ENCODE data around the gene PPP1R14D. TPM values are rescaled to one million over a fixed set of nuclear protein-coding genes. Genes with fewer than 3 reads are reported as not detected.

PPP1R14D gene
- total RNA-seq, 1 experiment from 2014 or later = not detected

Other genes with a start within 250 kb of the PPP1R14D start
- 18.3 and 18.8 TPM in 2 replicates for gene KNL1, start 234.5 kb downstream of the PPP1R14D start, total RNA-seq (2014; rRNA removed; shearing (Covaris generic))
- 8.5 and 13.5 TPM in 2 replicates for gene RAD51, start 133.5 kb downstream of the PPP1R14D start, total RNA-seq (2014; rRNA removed; shearing (Covaris generic))
- 10.1 and 10.4 TPM in 2 replicates for gene RMDN3, start 73.5 kb downstream of the PPP1R14D start, total RNA-seq (2014; rRNA removed; shearing (Covaris generic))
- gene GCHFR, start 64.6 kb downstream of the PPP1R14D start, total RNA-seq (2014; rRNA removed; shearing (Covaris generic)) = 43.2 and 49.0 TPM in 2 replicates
- 0.45 TPM in 1 of 2 replicates, not detected in the other for gene C15orf62, start 58.7 kb downstream of the PPP1R14D start, total RNA-seq (2014; rRNA removed; shearing (Covaris generic))
- gene ZFYVE19, start 21.6 kb downstream of the PPP1R14D start, total RNA-seq (2014; rRNA removed; shearing (Covaris generic)) = 29.4 and 32.2 TPM in 2 replicates
- 50.4 and 60.5 TPM in 2 replicates for gene DNAJC17, start 21.2 kb downstream of the PPP1R14D start, total RNA-seq (2014; rRNA removed; shearing (Covaris generic))
- gene SPINT1, start 15.3 kb upstream of the PPP1R14D start, total RNA-seq (2014; rRNA removed; shearing (Covaris generic)) = 0.02 TPM in 1 of 2 replicates, not detected in the other
- 0.41 TPM in 1 of 2 replicates, not detected in the other for gene RHOV, start 45.5 kb upstream of the PPP1R14D start, total RNA-seq (2014; rRNA removed; shearing (Covaris generic))
- gene VPS18, start 65.7 kb upstream of the PPP1R14D start, total RNA-seq (2014; rRNA removed; shearing (Covaris generic)) = 13.3 and 18.5 TPM in 2 replicates
- gene DLL4, start 100.6 kb upstream of the PPP1R14D start, total RNA-seq (2014; rRNA removed; shearing (Covaris generic)) = 0.10 TPM in 1 of 2 replicates, not detected in the other
- gene CHAC1, start 124.8 kb upstream of the PPP1R14D start, total RNA-seq (2014; rRNA removed; shearing (Covaris generic)) = 28.0 and 35.4 TPM in 2 replicates

Measured in H4 (cell line).